ENCODE results near the gene JAKMIP1.

DNA sequence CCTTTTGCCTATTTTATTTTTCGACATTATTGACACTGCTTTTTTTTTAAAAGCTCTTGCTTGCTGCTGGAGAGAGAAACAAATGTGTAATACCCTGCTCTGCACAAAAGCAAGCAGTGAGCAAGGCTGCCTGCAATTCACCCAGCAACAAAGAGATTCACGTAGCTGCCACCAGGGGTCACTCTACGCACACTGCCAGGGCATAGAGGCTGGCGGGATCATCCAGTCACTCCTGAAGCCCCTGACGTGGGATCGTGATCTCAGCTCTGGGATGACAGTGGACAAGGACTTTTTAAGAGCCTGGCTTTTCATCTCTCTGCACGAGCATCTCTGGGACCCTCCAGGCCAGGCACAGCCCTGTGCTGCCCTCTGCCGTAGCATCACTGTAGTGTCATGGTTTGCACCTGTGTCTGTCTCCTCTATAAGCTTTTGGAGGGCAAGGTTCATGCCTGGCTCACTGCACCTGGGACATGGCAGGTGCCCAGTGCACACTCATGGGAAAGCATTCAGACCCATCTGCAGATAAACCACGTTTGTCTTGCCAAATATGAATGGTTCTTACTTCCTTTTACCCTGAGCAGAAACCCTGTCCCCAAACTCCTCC is 201.9 kb downstream of the JAKMIP1 start:
- TF ChIP-seq, protein P1, sequence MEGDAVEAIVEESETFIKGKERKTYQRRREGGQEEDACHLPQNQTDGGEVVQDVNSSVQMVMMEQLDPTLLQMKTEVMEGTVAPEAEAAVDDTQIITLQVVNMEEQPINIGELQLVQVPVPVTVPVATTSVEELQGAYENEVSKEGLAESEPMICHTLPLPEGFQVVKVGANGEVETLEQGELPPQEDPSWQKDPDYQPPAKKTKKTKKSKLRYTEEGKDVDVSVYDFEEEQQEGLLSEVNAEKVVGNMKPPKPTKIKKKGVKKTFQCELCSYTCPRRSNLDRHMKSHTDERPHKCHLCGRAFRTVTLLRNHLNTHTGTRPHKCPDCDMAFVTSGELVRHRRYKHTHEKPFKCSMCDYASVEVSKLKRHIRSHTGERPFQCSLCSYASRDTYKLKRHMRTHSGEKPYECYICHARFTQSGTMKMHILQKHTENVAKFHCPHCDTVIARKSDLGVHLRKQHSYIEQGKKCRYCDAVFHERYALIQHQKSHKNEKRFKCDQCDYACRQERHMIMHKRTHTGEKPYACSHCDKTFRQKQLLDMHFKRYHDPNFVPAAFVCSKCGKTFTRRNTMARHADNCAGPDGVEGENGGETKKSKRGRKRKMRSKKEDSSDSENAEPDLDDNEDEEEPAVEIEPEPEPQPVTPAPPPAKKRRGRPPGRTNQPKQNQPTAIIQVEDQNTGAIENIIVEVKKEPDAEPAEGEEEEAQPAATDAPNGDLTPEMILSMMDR (IDR thresholded peaks at IDR 0.05): peak; percentile 74 to 88 (median 76)
- TF ChIP-seq POLR2A (IDR thresholded peaks at IDR 0.05): no peak
